Medulla oblongata (tissue), 1 donor: ENCODE results near the gene MZT1.
A peak's percentile ranks its signal among the peaks of the same experiment; 100 is the strongest.
"Not testable (repeated sequence)": the region's sequence is repeated elsewhere in the genome, so short reads cannot be mapped to it uniquely, and the experiment has no call there.

Experiments used
- DNase-seq: peaks from one replicate; pipeline ENCODE4 v3.0.0-alpha.2; 2015; ENCODE audit errors: extremely low spot score

MZT1 gene

GRCh38 chr13:72727417-72728289 lies at the start of gene MZT1, which contains the start of gene BORA:
MZT1 (minus strand) TSS chr13:72727629; CDS start chr13:72727602, 27 bp downstream.
BORA (plus strand) TSS chr13:72727923; CDS start chr13:72728941, 1,018 bp downstream.
- peak; percentile 96 for DNase-seq

GRCh38 chr13:72774019-72774418 lies 46.6 kb upstream of the MZT1 start:
- no peak for DNase-seq

- DNase-seq, result no peak
These were observed 36.0 kb upstream of the MZT1 start for GRCh38 chr13:72763411-72763810.

- no peak for DNase-seq
These were observed 32.8 kb upstream of the MZT1 start for GRCh38 chr13:72760189-72760588.

- DNase-seq, result no peak
These were observed 30.5 kb upstream of the MZT1 start for GRCh38 chr13:72757792-72758535.

GRCh38 chr13:72754111-72754510 lies 26.7 kb upstream of the MZT1 start:
- DNase-seq, result no peak

- DNase-seq, result no peak
These were observed 23.8 kb upstream of the MZT1 start for GRCh38 chr13:72751220-72751619.

- no peak for DNase-seq
These were observed 17.8 kb upstream of the MZT1 start for GRCh38 chr13:72745260-72745659.

- DNase-seq, result no peak
These were observed 12.6 kb upstream of the MZT1 start for GRCh38 chr13:72740015-72740414.

- DNase-seq, result no peak
These were observed 9.6 kb upstream of the MZT1 start for GRCh38 chr13:72737033-72737432.

- no peak for DNase-seq
These were observed 819 bp upstream of the MZT1 start for GRCh38 chr13:72728290-72728605.

- no peak for DNase-seq
These were observed 558 bp downstream of the MZT1 start for GRCh38 chr13:72726726-72727416.

GRCh38 chr13:72726185-72726584 lies 1.2 kb downstream of the MZT1 start:
- not testable (repeated sequence) for DNase-seq

- DNase-seq, result no peak
These were observed 10.7 kb downstream of the MZT1 start for GRCh38 chr13:72716776-72717175.

- DNase-seq, result no peak
These were observed 26.9 kb downstream of the MZT1 start for GRCh38 chr13:72700509-72700908.

GRCh38 chr13:72698164-72698563 lies 29.3 kb downstream of the MZT1 start:
- DNase-seq, result no peak

- DNase-seq, result no peak
These were observed 30.9 kb downstream of the MZT1 start for GRCh38 chr13:72696579-72696978.

- DNase-seq, result no peak
These were observed 33.1 kb downstream of the MZT1 start for GRCh38 chr13:72694314-72694713.

GRCh38 chr13:72693832-72694231 lies 33.6 kb downstream of the MZT1 start:
- no peak for DNase-seq

GRCh38 chr13:72692884-72693514 lies 34.4 kb downstream of the MZT1 start:
- no peak for DNase-seq

GRCh38 chr13:72689181-72689696 lies 38.2 kb downstream of the MZT1 start:
- no peak for DNase-seq

GRCh38 chr13:72686766-72687165 lies 40.7 kb downstream of the MZT1 start:
- DNase-seq, result no peak
